GM12873 (cell line): ENCODE data around the gene EYS.

Experiments
- TF ChIP-seq, protein P1 (sequence below): IDR thresholded peaks from 2 replicates; pipeline ENCODE4 v1.5.1; 2012; ENCODE audit warnings: low read depth, mild to moderate bottlenecking, moderate library complexity, low read length, control low read depth; ENCODE audit not compliant: insufficient read depth; ENCODE audit errors: missing control alignments

The EYS gene

GRCh38 chr6:63730311-63730710 is 1976.7 kb downstream of the EYS start:
- TF ChIP-seq, protein P1, sequence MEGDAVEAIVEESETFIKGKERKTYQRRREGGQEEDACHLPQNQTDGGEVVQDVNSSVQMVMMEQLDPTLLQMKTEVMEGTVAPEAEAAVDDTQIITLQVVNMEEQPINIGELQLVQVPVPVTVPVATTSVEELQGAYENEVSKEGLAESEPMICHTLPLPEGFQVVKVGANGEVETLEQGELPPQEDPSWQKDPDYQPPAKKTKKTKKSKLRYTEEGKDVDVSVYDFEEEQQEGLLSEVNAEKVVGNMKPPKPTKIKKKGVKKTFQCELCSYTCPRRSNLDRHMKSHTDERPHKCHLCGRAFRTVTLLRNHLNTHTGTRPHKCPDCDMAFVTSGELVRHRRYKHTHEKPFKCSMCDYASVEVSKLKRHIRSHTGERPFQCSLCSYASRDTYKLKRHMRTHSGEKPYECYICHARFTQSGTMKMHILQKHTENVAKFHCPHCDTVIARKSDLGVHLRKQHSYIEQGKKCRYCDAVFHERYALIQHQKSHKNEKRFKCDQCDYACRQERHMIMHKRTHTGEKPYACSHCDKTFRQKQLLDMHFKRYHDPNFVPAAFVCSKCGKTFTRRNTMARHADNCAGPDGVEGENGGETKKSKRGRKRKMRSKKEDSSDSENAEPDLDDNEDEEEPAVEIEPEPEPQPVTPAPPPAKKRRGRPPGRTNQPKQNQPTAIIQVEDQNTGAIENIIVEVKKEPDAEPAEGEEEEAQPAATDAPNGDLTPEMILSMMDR: no peak

DNA sequence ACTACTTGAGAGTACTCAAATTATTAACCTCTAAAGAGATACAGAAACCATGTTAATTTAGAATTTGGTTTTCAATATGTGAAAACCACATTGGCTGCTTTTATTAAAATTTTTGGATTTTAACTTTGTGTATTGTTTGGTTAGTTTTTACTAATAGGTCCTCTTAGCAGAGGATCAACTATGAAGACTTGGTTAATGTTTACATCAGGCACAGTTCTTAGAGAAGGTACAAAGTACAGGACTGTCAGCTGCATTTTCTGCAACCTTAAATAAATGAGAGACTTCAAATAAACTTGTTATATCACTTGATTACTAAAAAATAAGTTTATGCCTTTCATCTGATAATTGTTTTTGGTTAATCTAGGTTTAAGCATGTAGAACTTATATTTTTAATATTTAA is 1982.3 kb downstream of the EYS start:
- TF ChIP-seq, protein P1: no peak

GRCh38 chr6:63721181-63721580 is 1985.8 kb downstream of the EYS start:
- TF ChIP-seq, protein P1: no peak

DNA sequence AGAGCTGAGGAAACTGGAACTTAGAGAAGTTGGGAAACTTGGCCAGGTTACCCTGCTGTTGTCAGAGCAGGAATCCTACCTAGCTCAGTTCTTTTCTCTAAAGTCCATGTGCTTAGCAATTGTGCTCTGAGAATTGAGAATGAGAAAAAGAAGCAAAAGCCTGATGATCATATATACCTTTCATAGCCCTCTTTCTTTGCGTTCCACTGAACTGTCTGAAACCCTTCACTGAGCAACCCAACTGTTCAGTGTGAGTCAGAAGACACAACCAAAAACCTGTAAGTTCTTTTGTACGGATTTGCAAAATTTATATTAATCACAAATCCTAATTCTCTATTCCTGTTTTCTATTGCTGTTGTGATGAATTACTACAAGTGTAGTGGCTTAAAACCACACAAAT is 1990.9 kb downstream of the EYS start:
- TF ChIP-seq, protein P1: no peak

DNA sequence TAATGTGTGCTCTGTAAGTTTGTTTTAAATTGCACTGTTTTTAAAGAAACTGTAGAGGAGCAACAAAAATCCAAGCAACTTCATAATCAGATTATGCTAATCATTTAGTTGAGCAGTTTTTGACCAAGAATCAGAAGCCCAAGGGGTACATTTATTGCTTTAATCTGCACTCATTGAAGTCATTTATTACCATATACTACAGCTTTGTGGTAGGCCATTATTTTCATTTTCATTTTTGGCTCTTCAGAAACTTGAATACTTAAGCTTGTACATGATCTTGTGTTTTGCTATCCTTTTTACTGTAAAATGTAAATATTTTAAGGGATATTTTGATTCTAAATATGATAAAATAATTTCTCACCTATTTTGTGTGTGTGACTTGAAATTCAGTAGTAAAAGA is 1992.9 kb downstream of the EYS start:
- TF ChIP-seq, protein P1: no peak

DNA sequence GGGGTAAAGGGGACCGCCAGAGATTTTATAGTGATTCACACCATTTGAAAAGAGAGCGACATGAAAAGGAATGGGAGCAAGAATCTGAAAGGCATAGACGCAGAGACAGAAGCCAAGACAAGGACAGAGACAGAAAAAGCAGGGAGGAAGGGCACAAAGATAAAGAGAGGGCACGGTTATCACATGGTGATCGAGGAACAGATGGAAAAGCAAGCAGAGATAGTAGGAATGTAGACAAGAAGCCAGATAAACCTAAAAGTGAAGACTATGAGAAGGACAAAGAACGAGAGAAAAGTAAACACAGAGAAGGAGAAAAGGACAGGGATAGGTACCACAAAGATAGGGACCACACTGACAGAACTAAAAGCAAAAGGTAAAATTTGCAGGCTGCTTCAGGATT is 1993.7 kb downstream of the EYS start:
- TF ChIP-seq, protein P1: no peak

GRCh38 chr6:63709148-63709547 is 1997.9 kb downstream of the EYS start:
- TF ChIP-seq, protein P1: no peak
